DND-41 (cell line): ENCODE measurements around the gene GCSH.

Experiments used
- ATAC-seq: fragments of 200-7000 bp; cut with Tn5 transposase; 3 replicates; pipeline ENCODE4 v1.9.1; 2021; ENCODE audit warnings: low read depth; ENCODE audit not compliant: insufficient read depth
- DNase-seq: peaks from one replicate; pipeline ENCODE4 v3.0.0-alpha.2; 2020
- H2AFZ ChIP-seq: 2 replicates; pipeline ENCODE4 v1.6.0; 2012; ENCODE audit warnings: low read depth, low read length
- H3K27ac ChIP-seq: 2 replicates; pipeline ENCODE4 v1.5.1; 2012; ENCODE audit warnings: low read length, inconsistent platforms
- H3K27me3 ChIP-seq: fragments of 200-600 bp; sonication (generic); 2 replicates; pipeline ENCODE4 v1.6.0; 2012; ENCODE audit warnings: low read length, mild to moderate bottlenecking, inconsistent platforms; ENCODE audit not compliant: insufficient read depth, poor library complexity
- H3K36me3 ChIP-seq: 2 replicates; pipeline ENCODE4 v1.5.1; 2012; ENCODE audit warnings: low read length, inconsistent platforms; ENCODE audit not compliant: insufficient read depth
- H3K4me1 ChIP-seq: 2 replicates; pipeline ENCODE4 v1.5.1; 2012; ENCODE audit warnings: mild to moderate bottlenecking, low read length; ENCODE audit not compliant: insufficient read depth
- H3K4me2 ChIP-seq: 2 replicates; pipeline ENCODE4 v1.6.0; 2012; ENCODE audit warnings: mild to moderate bottlenecking, moderate library complexity, low read length, inconsistent platforms; ENCODE audit not compliant: insufficient read depth
- H3K4me3 ChIP-seq, 2 experiments: fragments of 200-600 bp in 1 of 2; shearing (Covaris generic) in 1 of 2; 2 replicates each; pipeline ENCODE4 v1.5.1; 2012 to 2016; ENCODE audit warnings: inconsistent platforms in 2 of 2, low read length in 2 of 2, mild to moderate bottlenecking in 2 of 2, low read depth in 1 of 2, moderate library complexity in 1 of 2
- H3K79me2 ChIP-seq: 2 replicates; pipeline ENCODE4 v1.6.0; 2012; ENCODE audit warnings: low read length, inconsistent platforms; ENCODE audit not compliant: insufficient read depth
- H3K9ac ChIP-seq: 2 replicates; pipeline ENCODE4 v1.6.0; 2012; ENCODE audit warnings: low read depth, mild to moderate bottlenecking, inconsistent platforms, low read length, moderate library complexity
- H3K9me3 ChIP-seq: 2 replicates; pipeline ENCODE4 v1.5.1; 2012; ENCODE audit warnings: low read length, moderate library complexity, mild to moderate bottlenecking, inconsistent platforms; ENCODE audit not compliant: insufficient read depth, severe bottlenecking
- H4K20me1 ChIP-seq: 2 replicates; pipeline ENCODE4 v1.6.0; 2012; ENCODE audit warnings: low read length; ENCODE audit not compliant: insufficient read depth
- EZH2 ChIP-seq: IDR thresholded peaks from 3 replicates; pipeline ENCODE4 v1.6.1; 2012; ENCODE audit warnings: borderline replicate concordance, low read depth, mild to moderate bottlenecking, moderate library complexity, low read length, inconsistent platforms; ENCODE audit not compliant: severe bottlenecking
- TF ChIP-seq, protein P1 (sequence below): IDR thresholded peaks from 2 replicates; pipeline ENCODE4 v1.5.1; 2012; ENCODE audit warnings: borderline replicate concordance, low read length, moderate library complexity, mild to moderate bottlenecking; ENCODE audit not compliant: poor library complexity, severe bottlenecking; ENCODE audit errors: extremely low read depth

GCSH gene

DNA sequence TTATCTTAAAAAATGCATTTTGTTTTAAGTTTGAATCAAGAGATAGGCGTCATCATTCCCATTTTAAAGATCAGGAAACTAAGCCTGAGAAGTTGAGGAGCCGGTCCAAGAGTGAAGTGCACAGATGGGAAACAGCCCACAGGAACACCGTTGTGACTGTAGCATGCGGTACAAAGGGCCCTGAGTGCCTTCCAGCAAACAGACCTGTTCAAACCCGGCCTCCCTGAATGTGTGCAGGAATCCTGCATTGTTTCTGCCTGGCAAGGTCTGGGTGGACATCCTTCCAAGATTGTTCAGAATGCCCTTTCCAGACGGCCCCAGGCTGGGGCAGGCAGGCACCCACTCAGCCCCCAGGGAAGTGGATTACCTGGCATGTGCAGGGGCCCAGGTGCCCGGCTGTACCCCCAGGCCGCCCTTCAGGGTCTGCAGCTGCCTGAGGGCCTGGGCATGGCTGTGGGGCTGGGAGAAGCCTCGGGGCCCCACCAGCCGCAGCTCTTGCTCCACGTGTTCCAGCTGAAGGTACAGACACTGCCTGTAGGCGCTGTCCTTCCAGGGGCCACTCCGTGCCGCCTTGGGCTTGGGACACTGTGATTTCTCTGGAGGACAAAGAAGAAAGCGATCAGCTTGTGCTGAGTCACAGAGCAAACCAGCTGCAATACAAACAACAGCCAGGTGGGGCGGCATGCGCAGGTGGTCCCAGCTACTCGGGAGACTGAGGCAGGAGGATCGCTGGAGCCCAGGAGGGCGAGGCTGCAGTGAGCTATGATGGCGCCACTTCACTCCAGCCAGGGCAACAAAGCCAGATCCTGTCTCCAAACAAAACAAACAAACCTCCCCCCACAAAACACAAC is 45.0 kb upstream of the GCSH start:
- Histone ChIP-seq H3K4me3 (no peak overlapping the region), H3K4me2 (no peak overlapping the region), H3K27me3 (no peaks in the 10 kb centered on the region), H3K9me3 (no peaks in the 10 kb centered on the region), H3K9ac (no peak overlapping the region), H3K27ac (no peak overlapping the region), H3K79me2 (no peaks in the 10 kb centered on the region), H3K4me1 (no peaks in the 10 kb centered on the region), H4K20me1 (no peaks in the 10 kb centered on the region), H2AFZ (no peak overlapping the region; the same call in 1 of the 2 replicates), H3K36me3 (no peaks in the 10 kb centered on the region)
- DNase-seq (peak; percentile 8), ATAC-seq (peak; percentile 48; the same call in 2 of the 3 replicates)
- no peak for TF ChIP-seq EZH2
- TF ChIP-seq, protein P1, sequence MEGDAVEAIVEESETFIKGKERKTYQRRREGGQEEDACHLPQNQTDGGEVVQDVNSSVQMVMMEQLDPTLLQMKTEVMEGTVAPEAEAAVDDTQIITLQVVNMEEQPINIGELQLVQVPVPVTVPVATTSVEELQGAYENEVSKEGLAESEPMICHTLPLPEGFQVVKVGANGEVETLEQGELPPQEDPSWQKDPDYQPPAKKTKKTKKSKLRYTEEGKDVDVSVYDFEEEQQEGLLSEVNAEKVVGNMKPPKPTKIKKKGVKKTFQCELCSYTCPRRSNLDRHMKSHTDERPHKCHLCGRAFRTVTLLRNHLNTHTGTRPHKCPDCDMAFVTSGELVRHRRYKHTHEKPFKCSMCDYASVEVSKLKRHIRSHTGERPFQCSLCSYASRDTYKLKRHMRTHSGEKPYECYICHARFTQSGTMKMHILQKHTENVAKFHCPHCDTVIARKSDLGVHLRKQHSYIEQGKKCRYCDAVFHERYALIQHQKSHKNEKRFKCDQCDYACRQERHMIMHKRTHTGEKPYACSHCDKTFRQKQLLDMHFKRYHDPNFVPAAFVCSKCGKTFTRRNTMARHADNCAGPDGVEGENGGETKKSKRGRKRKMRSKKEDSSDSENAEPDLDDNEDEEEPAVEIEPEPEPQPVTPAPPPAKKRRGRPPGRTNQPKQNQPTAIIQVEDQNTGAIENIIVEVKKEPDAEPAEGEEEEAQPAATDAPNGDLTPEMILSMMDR, result peak; percentile 44

DNA sequence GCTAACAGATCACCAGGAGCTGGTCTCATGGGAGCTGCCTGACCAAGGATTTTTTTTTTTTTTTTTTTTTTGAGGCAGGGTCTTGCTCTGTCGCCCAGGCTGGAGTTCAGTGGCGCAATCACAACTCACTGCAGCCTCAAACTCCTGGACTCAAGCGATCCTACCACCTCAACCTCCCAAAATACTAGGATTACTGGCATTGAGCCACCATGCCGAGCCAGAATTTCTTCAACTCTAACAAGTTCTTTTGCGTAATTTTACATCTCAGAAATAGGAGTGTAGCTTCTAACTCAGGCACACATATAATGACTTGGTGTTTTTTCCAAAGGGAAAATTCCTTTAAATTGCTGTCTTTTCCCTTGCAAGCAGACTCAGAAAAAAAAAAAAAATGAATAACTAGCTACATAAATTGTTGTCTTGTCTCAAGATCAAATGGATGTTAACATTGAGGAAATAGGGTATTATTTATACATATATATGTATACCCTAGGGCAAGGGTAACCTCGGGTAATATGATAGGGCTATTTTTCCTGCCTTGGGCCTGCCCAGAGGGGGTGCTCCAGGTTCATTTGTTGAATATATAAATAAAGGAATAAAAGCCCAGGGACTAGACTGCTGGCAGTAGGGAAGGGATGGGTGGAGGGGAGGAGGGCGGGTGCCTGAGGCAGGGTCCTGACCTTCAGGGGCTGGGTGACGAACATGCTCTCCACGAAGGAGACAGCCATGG is 42.8 kb upstream of the GCSH start:
- Histone ChIP-seq H4K20me1 (no peaks in the 10 kb centered on the region), H3K9ac (no peak overlapping the region), H3K4me1 (no peaks in the 10 kb centered on the region), H3K27ac (no peak overlapping the region), H3K27me3 (no peaks in the 10 kb centered on the region), H3K4me2 (no peak overlapping the region), H3K9me3 (no peaks in the 10 kb centered on the region), H3K79me2 (no peaks in the 10 kb centered on the region), H3K4me3 (no peak overlapping the region), H3K36me3 (no peaks in the 10 kb centered on the region), H2AFZ (no peak overlapping the region)
- DNase-seq, result no peak
- TF ChIP-seq, protein P1, result no peak
- no peak for TF ChIP-seq EZH2
- ATAC-seq, result no peak

DNA sequence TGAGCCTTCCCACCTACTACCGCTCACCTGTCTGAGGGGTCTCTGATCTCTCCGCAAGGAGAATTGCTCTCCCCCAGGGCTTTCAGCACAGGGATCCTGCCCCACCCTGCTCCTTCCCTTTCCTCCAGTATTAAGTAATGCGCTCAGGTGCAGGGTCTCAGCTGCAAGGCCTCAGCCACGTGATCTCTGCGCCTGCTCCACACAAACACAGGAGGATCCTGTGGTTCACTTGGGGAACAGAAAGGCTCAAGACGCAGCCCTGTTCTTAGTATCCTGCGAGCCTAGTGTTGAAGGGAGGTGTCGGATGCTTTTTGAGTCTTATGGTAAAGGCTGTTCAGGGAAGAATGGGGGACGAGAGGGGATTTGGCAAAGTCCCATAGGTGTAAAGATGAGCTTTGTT is 41.6 kb upstream of the GCSH start:
- Histone ChIP-seq H4K20me1 (no peaks in the 10 kb centered on the region), H3K36me3 (no peaks in the 10 kb centered on the region), H3K4me1 (no peaks in the 10 kb centered on the region), H3K27ac (no peak overlapping the region), H3K9me3 (no peaks in the 10 kb centered on the region), H3K9ac (no peak overlapping the region), H3K27me3 (no peaks in the 10 kb centered on the region), H3K79me2 (no peaks in the 10 kb centered on the region), H2AFZ (no peak overlapping the region), H3K4me2 (no peak overlapping the region), H3K4me3 (no peak overlapping the region)
- ATAC-seq, result no peak
- DNase-seq, result no peak
- TF ChIP-seq, protein P1, result no peak
- TF ChIP-seq EZH2, result no peak
